Activated CD4-positive, alpha-beta T cell treated with anti-CD3 and anti-CD28 coated beads, Interleukin-2, Interleukin-4, amounts not matched to agents 100 ng/mL and 50 ng/mL, durations not matched to agents 16 hours and 8 hours (primary cell): Measurements from ENCODE around the gene HECTD1.

ENCODE experiments used
- DNase-seq: peaks from one replicate; pipeline ENCODE4 v3.0.0-alpha.2; 2020; ENCODE audit warnings: low spot score

The HECTD1 gene

GRCh38 chr14:31051023-31051422 is 156.6 kb downstream of the HECTD1 start:
- DNase-seq = no peak
